ENCODE results near the gene ANXA3. TPM values are rescaled to one million over a fixed set of nuclear protein-coding genes. Genes with fewer than 3 reads are reported as not detected.

Gene ANXA3
- total and polyA plus RNA-seq, 8 donors: 26.1 to 235 (median 151) TPM

DNA sequence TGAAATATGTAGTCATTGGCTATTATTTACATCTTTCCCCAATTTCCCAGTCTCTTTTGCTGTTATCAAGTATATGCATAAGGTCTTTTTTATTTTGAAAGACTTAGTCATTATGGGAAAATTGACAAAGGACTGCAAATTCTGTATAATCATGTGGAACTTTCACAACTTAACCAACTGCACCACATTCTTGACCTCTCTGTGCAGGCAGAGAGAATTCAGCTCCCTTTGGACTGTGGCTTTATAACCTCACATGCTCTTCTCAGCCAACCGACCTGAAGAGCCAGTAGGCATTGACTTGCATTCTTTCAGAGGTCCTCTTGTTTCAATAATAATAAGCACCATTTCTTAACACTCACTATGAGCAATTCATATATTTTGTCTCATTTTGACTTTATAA, 66.9 kb downstream of the ANXA3 start:
- Histone ChIP-seq H3K27me3 (no peaks in the 10 kb centered on the region), H3K9me3 (no peaks in the 10 kb centered on the region), H3K4me1 (peaks cover 0 to 4% (median 0%) of the 10 kb centered on the region in 4 donors), H3K36me3 (no peaks in the 10 kb centered on the region), H3K27ac (no peak overlapping the region), H3K4me3 (no peak overlapping the region)
- WGBS, 5 donors: 68 to 86% (median 76%) methylated on average over 1 of the region's 1 CpG
- intact Hi-C loops (cut with DNase I; ENCODE audit: low total_unique reads): loop anchor here (10.0 kb wide), 1 partner anchor 246 kb away; no protein-coding TSS in a partner anchor
- DNase-seq: no peak
- no peak for TF ChIP-seq POLR2AphosphoS5 (IDR thresholded peaks at IDR 0.05)
- no peak for TF ChIP-seq POLR2A (IDR thresholded peaks at IDR 0.05)
- TF ChIP-seq, protein P1, sequence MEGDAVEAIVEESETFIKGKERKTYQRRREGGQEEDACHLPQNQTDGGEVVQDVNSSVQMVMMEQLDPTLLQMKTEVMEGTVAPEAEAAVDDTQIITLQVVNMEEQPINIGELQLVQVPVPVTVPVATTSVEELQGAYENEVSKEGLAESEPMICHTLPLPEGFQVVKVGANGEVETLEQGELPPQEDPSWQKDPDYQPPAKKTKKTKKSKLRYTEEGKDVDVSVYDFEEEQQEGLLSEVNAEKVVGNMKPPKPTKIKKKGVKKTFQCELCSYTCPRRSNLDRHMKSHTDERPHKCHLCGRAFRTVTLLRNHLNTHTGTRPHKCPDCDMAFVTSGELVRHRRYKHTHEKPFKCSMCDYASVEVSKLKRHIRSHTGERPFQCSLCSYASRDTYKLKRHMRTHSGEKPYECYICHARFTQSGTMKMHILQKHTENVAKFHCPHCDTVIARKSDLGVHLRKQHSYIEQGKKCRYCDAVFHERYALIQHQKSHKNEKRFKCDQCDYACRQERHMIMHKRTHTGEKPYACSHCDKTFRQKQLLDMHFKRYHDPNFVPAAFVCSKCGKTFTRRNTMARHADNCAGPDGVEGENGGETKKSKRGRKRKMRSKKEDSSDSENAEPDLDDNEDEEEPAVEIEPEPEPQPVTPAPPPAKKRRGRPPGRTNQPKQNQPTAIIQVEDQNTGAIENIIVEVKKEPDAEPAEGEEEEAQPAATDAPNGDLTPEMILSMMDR (IDR thresholded peaks at IDR 0.05): no peak
- no peak for TF ChIP-seq EP300 (IDR thresholded peaks at IDR 0.05)

DNA sequence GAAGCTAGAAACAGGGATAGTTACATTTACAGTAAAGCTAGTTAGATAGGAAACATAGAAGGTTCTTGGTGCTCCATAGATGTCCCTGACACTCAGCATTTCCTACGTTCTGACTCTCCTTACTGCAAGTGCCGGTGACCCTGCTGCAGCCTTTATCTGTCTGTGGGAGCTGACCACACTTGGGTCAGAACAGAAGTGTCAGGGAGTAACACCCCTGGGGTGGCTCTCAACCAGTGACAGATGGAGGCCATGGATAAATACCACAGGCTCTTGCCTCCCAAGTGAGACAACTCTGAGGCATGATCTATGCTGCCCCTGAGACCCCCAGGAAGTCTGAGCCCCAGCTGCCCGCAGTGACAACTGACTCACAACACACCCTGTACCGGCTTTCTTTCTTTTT, 69.8 kb downstream of the ANXA3 start:
- Histone ChIP-seq H3K27me3 (no peaks in the 10 kb centered on the region), H3K27ac (no peak overlapping the region), H3K9me3 (no peaks in the 10 kb centered on the region), H3K4me1 (peaks cover 0 to 5% (median under 1%) of the 10 kb centered on the region in 4 donors), H3K36me3 (no peaks in the 10 kb centered on the region), H3K4me3 (no peak overlapping the region)
- intact Hi-C loops (cut with DNase I; ENCODE audit: low total_unique reads): no loop called here
- DNase-seq: no peak
- no peak for TF ChIP-seq POLR2AphosphoS5 (IDR thresholded peaks at IDR 0.05)
- no peak for TF ChIP-seq POLR2A (IDR thresholded peaks at IDR 0.05)
- TF ChIP-seq EP300 (IDR thresholded peaks at IDR 0.05): no peak
- TF ChIP-seq, protein P1 (IDR thresholded peaks at IDR 0.05): no peak
- 78 to 84% (median 79%) methylated on average over 4 of the region's 4 CpGs for whole genome bisulfite sequencing, 5 donors

DNA sequence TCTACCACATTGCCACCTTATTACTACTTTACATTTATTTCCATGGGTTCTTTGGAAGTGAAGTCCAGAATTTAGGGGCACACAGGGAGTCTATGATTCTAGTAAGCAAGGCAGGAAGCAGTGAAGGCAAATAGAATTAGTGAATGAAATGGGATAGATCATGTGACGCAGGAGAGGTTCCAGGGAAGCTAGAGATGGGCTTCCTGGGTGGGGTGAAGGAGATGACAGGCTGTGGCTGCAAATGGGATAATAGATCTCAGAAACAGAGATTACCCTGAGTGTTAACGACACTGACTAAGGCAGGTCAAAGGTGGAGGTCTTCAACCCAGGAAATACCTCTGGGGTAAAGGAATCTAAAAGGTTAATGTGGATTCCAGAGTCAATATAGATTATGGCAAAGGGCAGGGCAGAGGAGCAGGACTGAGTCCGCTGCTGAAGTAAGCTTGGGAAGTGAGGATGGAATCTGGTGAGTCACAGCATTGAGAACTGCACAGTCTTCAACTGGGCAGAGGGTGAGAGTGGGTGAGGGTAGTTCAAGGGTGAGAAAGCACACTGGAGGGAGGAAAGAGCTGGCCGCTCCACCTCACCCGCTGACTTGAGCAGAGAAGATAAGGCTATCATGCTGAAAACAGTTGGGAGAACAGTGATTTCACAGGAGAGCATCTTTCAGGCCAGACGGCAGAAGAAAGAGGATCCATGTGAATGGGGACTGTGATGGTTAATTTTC, 70.8 kb downstream of the ANXA3 start:
- H3K36me3 ChIP-seq: no peaks in the 10 kb centered on the region
- DNase-seq: peak in 1 of 2 donors; percentile 34
- 56 to 63% (median 58%) methylated on average over 6 of the region's 6 CpGs for WGBS, 5 donors
- no peak for TF ChIP-seq EP300 (IDR thresholded peaks at IDR 0.05)
- TF ChIP-seq, protein P1 (IDR thresholded peaks at IDR 0.05): no peak
- intact Hi-C loops (cut with DNase I; ENCODE audit: low total_unique reads): no loop called here
- H3K4me3 ChIP-seq: no peak overlapping the region
- H3K9me3 ChIP-seq: no peaks in the 10 kb centered on the region
- no peaks in the 10 kb centered on the region for H3K27me3 ChIP-seq
- no peak overlapping the region for H3K27ac ChIP-seq
- peaks cover 0 to 15% (median 6%) of the 10 kb centered on the region in 4 donors for H3K4me1 ChIP-seq

DNA sequence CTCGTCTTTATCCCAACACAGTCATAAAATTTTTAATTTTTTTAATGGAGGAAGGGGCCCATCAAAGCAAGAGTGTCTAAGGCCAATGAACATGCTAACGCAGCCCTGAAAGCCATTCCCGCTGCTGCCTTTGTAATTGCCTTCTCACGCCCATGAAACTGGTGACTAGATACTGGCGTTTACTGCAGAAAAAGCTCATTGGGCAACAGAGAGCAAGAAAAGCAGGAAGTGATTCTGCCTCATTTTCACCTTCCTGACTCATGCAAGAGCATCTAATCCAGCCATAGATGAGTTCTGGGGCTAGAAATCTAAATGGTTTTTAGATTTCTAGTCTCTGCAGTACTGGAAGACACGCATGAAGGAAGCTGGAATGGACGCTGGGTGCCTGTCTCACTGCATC, 72.5 kb downstream of the ANXA3 start:
- H3K9me3 ChIP-seq: no peaks in the 10 kb centered on the region
- H3K27ac ChIP-seq: no peak overlapping the region
- 84 to 94% (median 91%) methylated on average over 7 of the region's 7 CpGs for WGBS, 5 donors
- H3K27me3 ChIP-seq: no peaks in the 10 kb centered on the region
- TF ChIP-seq, protein P1 (IDR thresholded peaks at IDR 0.05): no peak
- TF ChIP-seq POLR2AphosphoS5 (IDR thresholded peaks at IDR 0.05) (no peak), EP300 (IDR thresholded peaks at IDR 0.05) (no peak), POLR2A (IDR thresholded peaks at IDR 0.05) (no peak)
- H3K36me3 ChIP-seq: no peaks in the 10 kb centered on the region
- H3K4me3 ChIP-seq: no peak overlapping the region
- intact Hi-C loops (cut with DNase I; ENCODE audit: low total_unique reads): no loop called here
- H3K4me1 ChIP-seq: peaks cover 0 to 25% (median 9%) of the 10 kb centered on the region in 4 donors
- no peak for DNase-seq

All from stomach (tissue), 9 donors.